H9 (cell line): ENCODE results near the gene ZNF385B. TPM values are rescaled to one million over a fixed set of nuclear protein-coding genes. Genes with fewer than 3 reads are reported as not detected.

ENCODE experiments used
- DNase-seq: peaks from one replicate; pipeline ENCODE4 v3.0.0-alpha.2; 2017
- H2AFZ ChIP-seq: one replicate; pipeline ENCODE4 v1.6.1; 2013; ENCODE audit warnings: mild to moderate bottlenecking, low read length, control low read depth, moderate library complexity
- H2AK5ac ChIP-seq: 2 replicates; pipeline ENCODE4 v1.6.1; 2013; ENCODE audit warnings: low read length, control low read depth, mixed read lengths; ENCODE audit not compliant: insufficient read length
- H2BK120ac ChIP-seq: one replicate; pipeline ENCODE4 v1.6.1; 2013; ENCODE audit warnings: low read depth, mild to moderate bottlenecking, low read length, control low read depth, inconsistent platforms; ENCODE audit not compliant: poor library complexity, severe bottlenecking
- H2BK12ac ChIP-seq: 2 replicates; pipeline ENCODE4 v1.6.1; 2013; ENCODE audit warnings: low read length, control low read depth, mixed read lengths, low read depth; ENCODE audit not compliant: insufficient read length
- H2BK15ac ChIP-seq: 2 replicates; pipeline ENCODE4 v1.6.1; 2013; ENCODE audit warnings: low read depth, low read length, control low read depth
- H2BK20ac ChIP-seq: one replicate; pipeline ENCODE4 v1.6.1; 2013; ENCODE audit warnings: low read depth, mild to moderate bottlenecking, low read length, control low read depth, inconsistent platforms; ENCODE audit not compliant: poor library complexity, severe bottlenecking
- H2BK5ac ChIP-seq: 2 replicates; pipeline ENCODE4 v1.6.1; 2013; ENCODE audit warnings: low read length, control low read depth, mixed read lengths; ENCODE audit not compliant: insufficient read length
- H3K14ac ChIP-seq: 2 replicates; pipeline ENCODE4 v1.6.1; 2013; ENCODE audit warnings: low read length, control low read depth; ENCODE audit not compliant: insufficient read depth
- H3K18ac ChIP-seq: 2 replicates; pipeline ENCODE4 v1.6.1; 2013; ENCODE audit warnings: low read depth, mild to moderate bottlenecking, mixed read lengths, low read length, control low read depth; ENCODE audit not compliant: insufficient read length
- H3K23ac ChIP-seq: 2 replicates; pipeline ENCODE4 v1.6.1; 2013; ENCODE audit warnings: low read length, control low read depth, mixed read lengths, low read depth; ENCODE audit not compliant: insufficient read length
- H3K23me2 ChIP-seq: 2 replicates; pipeline ENCODE4 v1.6.1; 2013; ENCODE audit warnings: low read depth, mild to moderate bottlenecking, mixed read lengths, low read length, control low read depth; ENCODE audit not compliant: insufficient read length, poor library complexity, severe bottlenecking
- H3K27ac ChIP-seq: 2 replicates; pipeline ENCODE4 v1.5.1; 2013; ENCODE audit warnings: low read length, control low read depth, mixed read lengths, low read depth; ENCODE audit not compliant: insufficient read length
- H3K27me3 ChIP-seq: 2 replicates; pipeline ENCODE4 v1.6.1; 2013; ENCODE audit warnings: low read length, control low read depth, inconsistent platforms; ENCODE audit not compliant: insufficient read depth
- H3K4ac ChIP-seq: 2 replicates; pipeline ENCODE4 v1.6.1; 2013; ENCODE audit warnings: low read depth, mild to moderate bottlenecking, control low read depth, inconsistent platforms, low read length, moderate library complexity
- H3K4me1 ChIP-seq: 2 replicates; pipeline ENCODE4 v1.6.1; 2013; ENCODE audit warnings: low read length, control low read depth, inconsistent platforms; ENCODE audit not compliant: insufficient read depth
- H3K4me2 ChIP-seq: 2 replicates; pipeline ENCODE4 v1.6.1; 2013; ENCODE audit warnings: low read length, control low read depth, mixed read lengths; ENCODE audit not compliant: insufficient read length, insufficient read depth
- H3K56ac ChIP-seq: 2 replicates; pipeline ENCODE4 v1.6.1; 2013; ENCODE audit warnings: low read depth, mild to moderate bottlenecking, mixed read lengths, low read length, control low read depth; ENCODE audit not compliant: insufficient read length
- H3K79me1 ChIP-seq: 2 replicates; pipeline ENCODE4 v1.6.1; 2013; ENCODE audit warnings: low read depth, mild to moderate bottlenecking, moderate library complexity, low read length, control low read depth, inconsistent platforms; ENCODE audit not compliant: insufficient read depth, poor library complexity, severe bottlenecking
- H3K79me2 ChIP-seq: 2 replicates; pipeline ENCODE4 v1.6.1; 2013; ENCODE audit warnings: low read length, control low read depth, inconsistent platforms; ENCODE audit not compliant: insufficient read depth
- H3K9ac ChIP-seq: 2 replicates; pipeline ENCODE4 v1.6.1; 2013; ENCODE audit warnings: low read length, control low read depth, mixed read lengths; ENCODE audit not compliant: insufficient read length; ENCODE audit errors: extremely low read depth
- H3K9me3 ChIP-seq: one replicate; pipeline ENCODE4 v1.6.1; 2013; ENCODE audit warnings: low read depth, low read length, inconsistent platforms; ENCODE audit not compliant: control insufficient read depth
- H3T11ph ChIP-seq: one replicate; pipeline ENCODE4 v1.6.1; 2013; ENCODE audit warnings: mild to moderate bottlenecking, low read length, control low read depth, inconsistent platforms
- H4K20me1 ChIP-seq: one replicate; pipeline ENCODE4 v1.6.1; 2013; ENCODE audit not compliant: control insufficient read depth, insufficient read length, insufficient read depth
- H4K5ac ChIP-seq: 2 replicates; pipeline ENCODE4 v1.6.1; 2013; ENCODE audit warnings: low read depth, mild to moderate bottlenecking, mixed read lengths, low read length, control low read depth; ENCODE audit not compliant: insufficient read length
- H4K8ac ChIP-seq: replicated peaks from 2 replicates; pipeline ENCODE4 v1.6.1; 2013; ENCODE audit warnings: low read length, control low read depth, mixed read lengths, low read depth; ENCODE audit not compliant: insufficient read length
- H4K91ac ChIP-seq: 2 replicates; pipeline ENCODE4 v1.6.1; 2013; ENCODE audit warnings: low read depth, mild to moderate bottlenecking, moderate library complexity, mixed read lengths, low read length, control low read depth; ENCODE audit not compliant: insufficient read length
- H3K27ac Mint-ChIP-seq, 3 experiments: 2 replicates in 2 of 3; 3 replicates in 1 of 3; pipeline ENCODE4 v1.8.0; 2020 to 2021; ENCODE audit warnings: mixed read lengths in 3 of 3, mild to moderate bottlenecking in 1 of 3, moderate library complexity in 1 of 3
- H3K27me3 Mint-ChIP-seq: 2 replicates; pipeline ENCODE4 v1.8.0; 2021; ENCODE audit warnings: low read depth, mild to moderate bottlenecking, moderate library complexity, mixed read lengths
- H3K36me3 Mint-ChIP-seq, 3 experiments: 2 replicates in 2 of 3; 3 replicates in 1 of 3; pipeline ENCODE4 v1.8.0; 2020 to 2021; ENCODE audit warnings: low read depth in 3 of 3, mixed read lengths in 3 of 3; ENCODE audit not compliant: insufficient read depth in 1 of 3
- H3K4me1 Mint-ChIP-seq, 2 experiments: 2 replicates each; pipeline ENCODE4 v1.8.0; 2020; ENCODE audit warnings: mixed read lengths in 2 of 2
- H3K4me3 Mint-ChIP-seq, 2 experiments: 2 replicates in 1 of 2; 3 replicates in 1 of 2; pipeline ENCODE4 v1.8.0; 2020 to 2021; ENCODE audit warnings: mild to moderate bottlenecking in 2 of 2, mixed read lengths in 2 of 2, moderate library complexity in 1 of 2
- H3K9me3 Mint-ChIP-seq, 2 experiments: 2 replicates in 1 of 2; 3 replicates in 1 of 2; pipeline ENCODE4 v1.8.0; 2020; ENCODE audit warnings: mild to moderate bottlenecking in 2 of 2, mixed read lengths in 2 of 2, moderate library complexity in 1 of 2
- WGBS: extraction: QIAGEN DNeasy Blood & Tissue Kit; methylation state at CpG from one replicate; pipeline ENCODE4 v1.1.7; 2013; ENCODE audit warnings: missing lambda C conversion rate, low lambda C conversion rate, mixed read lengths; ENCODE audit not compliant: insufficient read length; ENCODE audit errors: extremely low coverage; 5-methylcytosine and 5-hydroxymethylcytosine counted together
- total RNA-seq: library from RNA; stranded (reverse); gene quantifications from 2 replicates; pipeline ENCODE4 v1.2.1, GENCODE V29; 2021
- TF ChIP-seq, protein P1 (sequence below): fragments of 200-600 bp; sonication (generic); conservative IDR thresholded peaks from 3 replicates; pipeline ENCODE4 v1.8.0; 2021; ENCODE audit warnings: antibody characterized with exemption, mild to moderate bottlenecking

ZNF385B gene
- total RNA-seq, 1 experiment from 2014 or later, result 2.1 TPM

DNA sequence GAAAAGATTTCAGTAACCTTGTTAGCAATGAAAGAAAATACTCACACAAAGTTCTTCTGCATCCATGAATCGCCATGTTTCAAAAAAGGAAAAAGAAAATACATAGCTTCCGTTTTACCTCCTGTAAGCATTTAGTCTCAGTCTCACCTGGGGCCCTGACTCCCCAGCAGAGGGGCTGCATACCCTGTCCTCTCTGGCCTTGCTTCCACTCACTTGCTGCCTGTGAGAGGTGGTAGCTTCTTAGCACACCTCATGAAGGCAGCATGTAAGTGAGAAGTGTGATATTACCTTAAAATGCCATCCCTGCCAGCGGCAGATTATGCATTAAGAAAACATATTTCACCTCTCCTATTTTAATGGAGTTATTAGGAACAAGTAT is 49.3 kb upstream of the ZNF385B start:
- H3K79me2 ChIP-seq, result no peaks in the 10 kb centered on the region
- H3K14ac ChIP-seq, result no peak overlapping the region
- H3K27me3 ChIP-seq, result no peaks in the 10 kb centered on the region
- H3K23me2 ChIP-seq, result no peaks in the 10 kb centered on the region
- TF ChIP-seq, protein P1, sequence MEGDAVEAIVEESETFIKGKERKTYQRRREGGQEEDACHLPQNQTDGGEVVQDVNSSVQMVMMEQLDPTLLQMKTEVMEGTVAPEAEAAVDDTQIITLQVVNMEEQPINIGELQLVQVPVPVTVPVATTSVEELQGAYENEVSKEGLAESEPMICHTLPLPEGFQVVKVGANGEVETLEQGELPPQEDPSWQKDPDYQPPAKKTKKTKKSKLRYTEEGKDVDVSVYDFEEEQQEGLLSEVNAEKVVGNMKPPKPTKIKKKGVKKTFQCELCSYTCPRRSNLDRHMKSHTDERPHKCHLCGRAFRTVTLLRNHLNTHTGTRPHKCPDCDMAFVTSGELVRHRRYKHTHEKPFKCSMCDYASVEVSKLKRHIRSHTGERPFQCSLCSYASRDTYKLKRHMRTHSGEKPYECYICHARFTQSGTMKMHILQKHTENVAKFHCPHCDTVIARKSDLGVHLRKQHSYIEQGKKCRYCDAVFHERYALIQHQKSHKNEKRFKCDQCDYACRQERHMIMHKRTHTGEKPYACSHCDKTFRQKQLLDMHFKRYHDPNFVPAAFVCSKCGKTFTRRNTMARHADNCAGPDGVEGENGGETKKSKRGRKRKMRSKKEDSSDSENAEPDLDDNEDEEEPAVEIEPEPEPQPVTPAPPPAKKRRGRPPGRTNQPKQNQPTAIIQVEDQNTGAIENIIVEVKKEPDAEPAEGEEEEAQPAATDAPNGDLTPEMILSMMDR, result peak; percentile 21; the same call in 1 of the 3 replicates
- H3K27me3 Mint-ChIP-seq, result no peaks in the 10 kb centered on the region
- DNase-seq, result peak; percentile 31
- H3K23ac ChIP-seq, result no peak overlapping the region
- H3K79me1 ChIP-seq, result no peaks in the 10 kb centered on the region
- no peak overlapping the region for H2BK120ac ChIP-seq
- no peak overlapping the region for H2BK15ac ChIP-seq
- no peak overlapping the region for H3K18ac ChIP-seq
- no peak overlapping the region for H4K91ac ChIP-seq
- H2AFZ ChIP-seq, result no peak overlapping the region
- peaks cover 15 to 18% of the 10 kb centered on the region in 2 experiments for H3K4me1 Mint-ChIP-seq
- H2BK20ac ChIP-seq, result no peak overlapping the region
- peaks cover 7% of the 10 kb centered on the region; the same call in 1 of the 2 replicates for H3K4me1 ChIP-seq
- H3K27ac ChIP-seq, result no peak overlapping the region
- H4K5ac ChIP-seq, result no peak overlapping the region
- H2BK5ac ChIP-seq, result no peak overlapping the region
- H3K36me3 Mint-ChIP-seq, result no peaks in the 10 kb centered on the region
- H3K4me2 ChIP-seq, result no peak overlapping the region
- H2AK5ac ChIP-seq, result no peak overlapping the region
- H4K20me1 ChIP-seq, result no peaks in the 10 kb centered on the region
- no peaks in the 10 kb centered on the region for H3K9me3 Mint-ChIP-seq
- H3K56ac ChIP-seq, result no peak overlapping the region
- no peak overlapping the region for H3K4me3 Mint-ChIP-seq
- H3K27ac Mint-ChIP-seq, result no peak overlapping the region
- H3K4ac ChIP-seq, result no peak overlapping the region
- no peak overlapping the region for H3K9ac ChIP-seq
- H2BK12ac ChIP-seq, result no peak overlapping the region
- H3K9me3 ChIP-seq, result no peaks in the 10 kb centered on the region
- WGBS, result no CpG with 5 or more reads among the region's 3 CpGs
- no peak overlapping the region for H3T11ph ChIP-seq
- no peak overlapping the region for H4K8ac ChIP-seq
